Adipocyte (in vitro differentiated cells): ENCODE data around the gene PEPD.

Experiments used
- DNase-seq: peaks from one replicate; pipeline ENCODE4 v3.0.0-alpha.2; 2015; ENCODE audit warnings: low read depth
- H3K27me3 ChIP-seq: replicated peaks from 2 replicates; pipeline ENCODE4 v1.7.0; 2013; ENCODE audit warnings: mild to moderate bottlenecking, low read length, moderate library complexity; ENCODE audit not compliant: control insufficient read depth, insufficient read depth
- H3K36me3 ChIP-seq: 2 replicates; pipeline ENCODE4 v1.7.0; 2013; ENCODE audit warnings: low read length, mild to moderate bottlenecking, moderate library complexity; ENCODE audit not compliant: control insufficient read depth, insufficient read depth, severe bottlenecking
- H3K4me1 ChIP-seq: 2 replicates; pipeline ENCODE4 v1.7.0; 2013; ENCODE audit warnings: mild to moderate bottlenecking, low read length, moderate library complexity; ENCODE audit not compliant: control insufficient read depth, insufficient read depth
- H3K4me3 ChIP-seq: 2 replicates; pipeline ENCODE4 v1.7.0; 2013; ENCODE audit warnings: mild to moderate bottlenecking, low read length, moderate library complexity
- H3K9ac ChIP-seq: 2 replicates; pipeline ENCODE4 v1.7.0; 2013; ENCODE audit warnings: mild to moderate bottlenecking, low read length, moderate library complexity
- H3K9me3 ChIP-seq: 2 replicates; pipeline ENCODE4 v1.7.0; 2013; ENCODE audit warnings: mild to moderate bottlenecking, low read length, moderate library complexity; ENCODE audit not compliant: control insufficient read depth

PEPD gene

GRCh38 chr19:33340991-33341390, 180.6 kb downstream of the PEPD start:
- H3K4me1 ChIP-seq, result peaks cover 10% of the 10 kb centered on the region
- no peak for DNase-seq
- H3K9me3 ChIP-seq, result no peaks in the 10 kb centered on the region
- no peak overlapping the region for H3K9ac ChIP-seq
- no peak overlapping the region for H3K4me3 ChIP-seq
- H3K36me3 ChIP-seq, result no peaks in the 10 kb centered on the region
- peaks cover 36% of the 10 kb centered on the region for H3K27me3 ChIP-seq

DNA sequence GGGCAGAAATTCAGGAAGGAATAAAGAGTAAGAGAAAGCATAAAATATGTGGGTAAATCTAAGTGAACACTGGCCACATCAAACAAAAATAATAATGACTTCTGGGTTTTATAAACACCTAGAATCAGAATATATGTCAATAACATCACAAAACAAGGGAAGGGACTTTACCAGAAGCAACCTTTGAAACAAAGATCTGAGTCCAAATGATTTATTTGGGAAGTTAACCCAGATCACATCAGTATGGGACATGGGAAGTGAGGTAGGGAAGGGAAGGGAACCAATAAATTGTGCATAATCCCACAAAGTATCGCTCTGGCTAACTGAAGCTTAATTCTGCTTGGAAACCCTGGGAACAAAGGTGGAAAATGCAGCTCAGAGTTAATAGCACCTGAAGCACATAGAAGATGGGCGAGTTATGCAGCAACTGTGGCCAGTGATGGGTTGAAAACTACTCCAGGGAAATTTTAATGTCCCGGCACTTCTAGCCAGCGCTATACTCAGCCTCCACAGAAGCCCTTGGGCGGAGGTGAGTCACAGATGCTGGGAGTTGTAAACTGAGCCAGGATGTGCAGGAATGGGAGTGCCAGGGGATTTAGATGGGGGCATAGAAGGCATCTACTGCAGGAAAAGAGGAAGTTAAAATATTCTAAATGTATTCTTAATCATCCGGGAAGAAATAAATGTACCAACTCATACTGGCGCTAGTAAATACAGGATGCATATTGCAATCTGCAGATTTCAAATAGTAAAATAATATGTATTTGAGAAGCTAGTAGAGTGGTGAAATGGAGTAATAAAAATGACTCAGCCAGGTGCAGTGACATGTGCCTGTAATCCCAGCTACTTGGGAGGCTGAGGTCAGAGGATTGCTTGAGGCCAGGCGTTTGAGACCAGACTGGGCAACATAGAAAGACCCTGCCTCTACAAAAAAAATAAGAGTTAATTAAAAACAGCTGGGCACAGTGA, 182.3 kb downstream of the PEPD start:
- DNase-seq, result no peak
- no peak overlapping the region for H3K9ac ChIP-seq

More for the DNA sequence above, 182.3 kb downstream of the PEPD start:
- Histone ChIP-seq H3K9me3 (no peaks in the 10 kb centered on the region), H3K4me3 (no peak overlapping the region), H3K36me3 (no peaks in the 10 kb centered on the region), H3K4me1 (peaks cover 6% of the 10 kb centered on the region), H3K27me3 (peaks cover 22% of the 10 kb centered on the region)
